HAP-1 (cell line): Measurements from ENCODE around the gene BDP1.
"Not testable (repeated sequence)": the region's sequence is repeated elsewhere in the genome, so short reads cannot be mapped to it uniquely, and the experiment has no call there.

Experiments used
- DNase-seq, 2 experiments: peaks; one replicate each; pipeline ENCODE4 v3.0.0-alpha.2; 2016 to 2020; ENCODE audit warnings: low spot score in 2 of 2
- H3K27me3 ChIP-seq: fragments of 250-450 bp; sonication (Bioruptor Pico); 2 replicates; pipeline ENCODE4 v1.5.1; 2020; ENCODE audit warnings: low read depth, mild to moderate bottlenecking, moderate library complexity
- H3K36me3 ChIP-seq: fragments of 250-450 bp; sonication (Bioruptor Pico); replicated peaks from 2 replicates; pipeline ENCODE4 v1.5.1; 2020; ENCODE audit warnings: mild to moderate bottlenecking
- H3K4me1 ChIP-seq: fragments of 250-450 bp; sonication (Bioruptor Pico); 2 replicates; pipeline ENCODE4 v1.5.1; 2020; ENCODE audit warnings: mild to moderate bottlenecking
- H3K4me3 ChIP-seq: fragments of 250-450 bp; sonication (Bioruptor Pico); 2 replicates; pipeline ENCODE4 v1.5.1; 2020; ENCODE audit warnings: mild to moderate bottlenecking, moderate library complexity
- H3K9me3 ChIP-seq: fragments of 250-450 bp; sonication (Bioruptor Pico); 2 replicates; pipeline ENCODE4 v1.5.1; 2020; ENCODE audit warnings: mild to moderate bottlenecking, moderate library complexity
- in situ Hi-C: fragments of 300-500 bp; cut with MboI; formaldehyde crosslinking; loops from 3 replicates; pipeline ENCODE4 v1.14.3; 2020; ENCODE audit warnings: low sequenced_read_pairs, inconsistent platforms, mixed read lengths

BDP1 gene, protein sequence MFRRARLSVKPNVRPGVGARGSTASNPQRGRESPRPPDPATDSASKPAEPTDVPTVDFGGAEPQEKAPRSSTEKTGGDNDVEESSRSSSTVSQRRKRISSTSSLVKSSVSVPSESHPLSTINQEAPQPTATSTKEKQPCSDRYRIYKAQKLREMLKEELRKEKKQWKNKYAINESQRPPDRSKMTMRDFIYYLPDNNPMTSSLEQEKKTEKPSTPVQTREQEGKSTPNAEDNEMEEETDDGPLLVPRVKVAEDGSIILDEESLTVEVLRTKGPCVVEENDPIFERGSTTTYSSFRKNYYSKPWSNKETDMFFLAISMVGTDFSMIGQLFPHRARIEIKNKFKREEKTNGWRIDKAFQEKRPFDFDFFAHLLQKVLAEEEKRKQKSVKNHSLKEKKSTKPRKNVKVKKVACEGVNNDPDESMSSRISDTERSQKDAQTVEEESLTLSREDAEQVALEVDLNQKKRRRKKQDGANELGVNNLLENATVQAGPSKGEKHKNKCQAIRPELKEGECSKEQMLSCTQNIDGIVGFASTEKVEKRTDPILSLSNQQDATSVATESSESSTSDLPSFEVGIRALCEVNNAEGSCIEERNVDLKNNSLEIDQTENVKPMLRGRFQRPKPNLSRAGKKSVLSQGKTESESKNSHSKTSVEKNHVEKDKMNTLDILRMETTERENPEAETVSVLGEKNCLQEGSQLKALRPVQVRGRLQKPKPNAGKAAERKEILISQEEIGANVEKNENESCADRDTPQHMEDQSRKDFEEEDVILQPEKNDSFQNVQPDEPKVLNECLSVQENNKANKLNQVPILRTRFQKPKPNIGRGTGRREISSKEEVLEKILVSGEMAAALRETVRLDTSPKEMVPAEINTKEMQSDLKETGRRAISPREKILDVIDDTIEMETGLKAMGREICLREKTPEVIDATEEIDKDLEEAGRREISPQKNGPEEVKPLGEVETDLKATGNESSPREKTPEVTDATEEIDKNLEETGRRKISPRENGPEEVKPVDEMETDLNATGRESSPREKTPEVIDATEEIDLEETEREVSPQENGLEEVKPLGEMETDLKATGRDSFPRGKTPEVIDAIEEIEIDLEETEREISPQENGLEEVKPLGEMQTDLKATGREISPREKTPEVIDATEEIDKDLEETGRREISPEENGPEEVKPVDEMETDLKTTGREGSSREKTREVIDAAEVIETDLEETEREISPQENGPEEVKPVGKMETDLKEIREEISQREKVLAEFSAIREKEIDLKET (N-terminal part only)

GRCh38 chr5:71455427-71456361, at the start of gene BDP1:
TSS of gene BDP1 (plus strand) at chr5:71455651. CDS start at chr5:71455878, 227 bp downstream.
- in situ Hi-C loops = no loop called here

GRCh38 chr5:71410088-71410487, 45.4 kb upstream of the BDP1 start:
- H3K4me1 ChIP-seq, H3K4me3 ChIP-seq, in situ Hi-C loops, H3K9me3 ChIP-seq, DNase-seq, H3K36me3 ChIP-seq: not testable (repeated sequence)
- peaks cover 30% of the 10 kb centered on the region for H3K27me3 ChIP-seq

More at GRCh38 chr5:71455427-71456361, at the start of gene BDP1:
- H3K9me3 ChIP-seq = no peaks in the 10 kb centered on the region
- peaks cover 16% of the 10 kb centered on the region for H3K27me3 ChIP-seq
- H3K4me3 ChIP-seq = peak within 1 kb of the TSS; percentile 97
- DNase-seq = peak; percentile 90 to 95
- H3K36me3 ChIP-seq = peaks cover 25% of the 10 kb centered on the region
- H3K4me1 ChIP-seq = peaks cover 11% of the 10 kb centered on the region

DNA sequence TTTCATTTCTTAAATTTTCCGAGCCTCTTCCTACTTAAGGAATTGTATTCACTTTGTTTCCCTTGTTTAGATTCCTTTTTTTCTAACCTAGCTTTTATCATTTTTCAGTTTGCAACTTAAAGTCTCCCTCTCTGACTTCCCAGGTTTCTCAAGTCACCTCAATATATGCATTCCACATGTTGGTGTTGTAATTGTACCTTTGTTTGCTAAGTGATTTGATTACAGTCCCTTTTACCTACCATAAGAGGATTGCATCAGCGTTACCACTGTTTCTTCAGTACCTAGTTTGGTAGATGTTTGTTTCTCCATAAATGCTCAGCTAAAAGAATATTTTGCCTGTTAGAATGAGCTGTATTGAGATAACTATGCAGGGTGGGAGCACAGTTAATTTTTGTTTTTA, 39.8 kb upstream of the BDP1 start:
- H3K36me3 ChIP-seq, DNase-seq, in situ Hi-C loops, H3K9me3 ChIP-seq, H3K4me3 ChIP-seq, H3K4me1 ChIP-seq: not testable (repeated sequence)
- peaks cover 15% of the 10 kb centered on the region for H3K27me3 ChIP-seq

GRCh38 chr5:71418026-71418425, 37.4 kb upstream of the BDP1 start:
- H3K4me1 ChIP-seq, H3K36me3 ChIP-seq, DNase-seq, H3K9me3 ChIP-seq, H3K4me3 ChIP-seq, in situ Hi-C loops: not testable (repeated sequence)
- peaks cover 19% of the 10 kb centered on the region for H3K27me3 ChIP-seq

GRCh38 chr5:71421278-71421677, 34.2 kb upstream of the BDP1 start:
- in situ Hi-C loops, H3K4me3 ChIP-seq, H3K36me3 ChIP-seq: not testable (repeated sequence)

DNA sequence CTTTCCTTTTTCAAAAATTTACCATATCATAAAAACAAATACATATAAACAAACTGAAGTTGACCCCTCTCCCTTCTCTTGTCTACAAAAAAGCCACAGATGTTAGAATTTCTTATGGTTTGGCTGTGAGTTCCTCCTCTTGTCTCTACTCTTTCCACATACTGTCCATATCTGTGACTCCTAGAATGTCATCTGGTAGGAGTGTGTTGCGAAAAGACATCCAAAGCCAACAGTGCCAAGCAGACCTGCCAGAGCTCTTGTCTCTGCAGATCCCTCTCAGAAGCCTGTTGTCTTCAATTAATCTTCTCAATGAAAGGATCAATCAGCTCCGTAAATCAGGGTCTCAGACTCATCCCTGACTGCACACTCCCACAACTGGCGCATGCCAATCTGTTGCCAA, 31.6 kb upstream of the BDP1 start:
- H3K36me3 ChIP-seq, H3K9me3 ChIP-seq, in situ Hi-C loops, H3K4me3 ChIP-seq, DNase-seq, H3K4me1 ChIP-seq: not testable (repeated sequence)
- peaks cover 20% of the 10 kb centered on the region for H3K27me3 ChIP-seq

More at GRCh38 chr5:71421278-71421677, 34.2 kb upstream of the BDP1 start:
- H3K4me1 ChIP-seq, H3K9me3 ChIP-seq, DNase-seq: not testable (repeated sequence)
- peaks cover 15% of the 10 kb centered on the region for H3K27me3 ChIP-seq

DNA sequence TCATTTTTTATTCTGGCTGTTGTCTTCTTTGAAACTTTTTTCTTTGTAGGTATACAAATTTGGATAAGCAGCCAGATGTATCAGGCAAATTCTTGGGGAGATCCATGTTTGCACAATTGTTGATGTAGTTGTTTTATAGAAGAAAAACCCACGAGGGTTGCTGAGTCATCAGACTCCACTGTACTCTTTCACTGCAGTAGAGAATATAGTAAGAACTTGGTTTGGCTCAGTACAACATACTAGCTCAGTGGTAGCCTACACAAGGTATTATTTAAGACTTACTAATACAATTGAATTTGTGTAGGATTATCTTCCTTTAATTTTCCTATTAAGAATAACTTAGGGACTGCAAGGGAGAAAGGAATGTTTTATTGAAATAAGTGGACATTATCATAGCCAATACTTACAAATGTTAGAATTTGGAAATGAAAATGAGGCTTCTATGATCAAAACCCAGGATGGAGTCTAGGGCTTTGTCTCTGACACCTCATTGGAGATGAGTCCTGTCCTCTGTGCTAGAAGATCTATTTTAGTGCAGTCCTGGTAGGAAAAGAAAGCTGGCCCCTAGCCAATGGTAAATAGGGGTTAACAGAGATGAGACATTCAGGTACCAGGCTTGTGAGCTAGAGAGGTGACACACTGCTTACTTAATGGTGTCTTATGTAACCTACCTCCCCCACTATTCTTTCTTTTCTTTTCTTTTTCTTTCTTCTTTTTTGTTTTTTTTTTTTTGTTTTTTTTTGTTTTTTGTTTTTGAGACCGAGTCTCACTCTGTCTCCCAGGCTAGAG, 28.6 kb upstream of the BDP1 start:
- H3K4me1 ChIP-seq, H3K4me3 ChIP-seq, DNase-seq, H3K9me3 ChIP-seq, in situ Hi-C loops, H3K36me3 ChIP-seq: not testable (repeated sequence)
- peaks cover 21% of the 10 kb centered on the region for H3K27me3 ChIP-seq

GRCh38 chr5:71432410-71432809, 23.0 kb upstream of the BDP1 start:
- not testable (repeated sequence) for H3K4me3 ChIP-seq

DNA sequence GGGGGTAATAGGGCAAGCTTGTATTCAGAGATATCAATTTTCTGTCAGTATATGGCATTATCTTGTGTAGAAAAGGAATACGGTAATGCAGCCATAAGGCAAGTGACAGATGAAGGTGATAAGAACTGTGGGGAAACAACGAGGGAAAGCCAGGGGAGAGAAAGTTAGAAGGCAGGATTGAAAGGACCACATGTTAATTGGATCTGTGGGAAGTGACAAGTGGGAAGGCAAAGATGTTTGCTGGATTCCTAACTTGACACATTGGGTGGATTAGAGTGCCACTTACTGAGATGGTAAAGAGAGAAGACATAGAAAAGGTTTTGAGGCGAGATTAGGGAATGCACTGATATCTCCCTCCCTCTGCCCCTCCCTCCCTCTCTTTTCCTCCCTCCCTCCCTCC, 20.6 kb upstream of the BDP1 start:
- peaks cover 18% of the 10 kb centered on the region for H3K27me3 ChIP-seq
- H3K4me1 ChIP-seq, H3K9me3 ChIP-seq, H3K36me3 ChIP-seq, in situ Hi-C loops, DNase-seq, H3K4me3 ChIP-seq: not testable (repeated sequence)

More at GRCh38 chr5:71432410-71432809, 23.0 kb upstream of the BDP1 start:
- H3K4me1 ChIP-seq, H3K9me3 ChIP-seq, in situ Hi-C loops, DNase-seq, H3K36me3 ChIP-seq: not testable (repeated sequence)
- peaks cover 23% of the 10 kb centered on the region for H3K27me3 ChIP-seq

DNA sequence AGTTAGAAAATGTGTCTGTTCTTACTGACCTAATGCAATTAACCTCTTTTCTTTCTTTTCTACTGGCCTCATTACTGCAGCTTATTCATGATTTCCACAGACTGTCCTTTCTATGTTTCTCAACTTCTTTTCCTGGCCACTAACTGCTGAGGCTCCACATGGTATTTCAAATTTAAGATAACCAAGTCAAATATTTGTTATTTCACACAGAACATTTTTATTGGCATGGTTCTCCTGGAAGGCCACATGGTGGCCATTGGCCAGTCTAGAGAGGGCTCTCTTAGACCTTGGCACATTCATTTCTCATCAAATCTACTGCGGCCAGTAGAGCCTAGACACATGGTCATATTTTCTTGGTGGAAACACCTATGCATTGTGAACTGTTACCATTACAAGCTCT, 13.9 kb upstream of the BDP1 start:
- H3K36me3 ChIP-seq, H3K9me3 ChIP-seq, in situ Hi-C loops, H3K4me1 ChIP-seq, DNase-seq, H3K4me3 ChIP-seq: not testable (repeated sequence)
- H3K27me3 ChIP-seq = peaks cover 11% of the 10 kb centered on the region; the same call in 1 of the 2 replicates

DNA sequence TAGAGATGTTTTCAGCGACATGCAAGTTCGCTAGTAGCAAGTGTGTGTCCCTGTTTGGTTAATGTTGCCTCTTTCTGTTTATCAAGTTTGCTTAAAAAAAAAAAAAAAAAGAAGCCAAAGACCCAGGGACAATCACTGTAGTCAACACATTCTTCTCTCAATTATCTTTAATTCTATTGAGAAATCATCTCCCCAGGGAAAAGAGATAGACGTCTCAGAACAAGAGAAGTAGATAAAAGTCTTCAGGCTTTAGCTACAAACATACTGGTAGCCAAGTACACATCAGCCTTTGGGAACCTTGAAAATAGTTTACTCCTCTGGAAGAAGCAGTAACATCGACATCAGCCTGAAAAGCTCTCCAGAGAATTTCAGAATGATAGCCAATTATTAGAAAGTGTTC, 11.6 kb upstream of the BDP1 start:
- H3K36me3 ChIP-seq, H3K9me3 ChIP-seq, H3K4me1 ChIP-seq, H3K4me3 ChIP-seq, DNase-seq, in situ Hi-C loops: not testable (repeated sequence)
- H3K27me3 ChIP-seq = peaks cover 15% of the 10 kb centered on the region

DNA sequence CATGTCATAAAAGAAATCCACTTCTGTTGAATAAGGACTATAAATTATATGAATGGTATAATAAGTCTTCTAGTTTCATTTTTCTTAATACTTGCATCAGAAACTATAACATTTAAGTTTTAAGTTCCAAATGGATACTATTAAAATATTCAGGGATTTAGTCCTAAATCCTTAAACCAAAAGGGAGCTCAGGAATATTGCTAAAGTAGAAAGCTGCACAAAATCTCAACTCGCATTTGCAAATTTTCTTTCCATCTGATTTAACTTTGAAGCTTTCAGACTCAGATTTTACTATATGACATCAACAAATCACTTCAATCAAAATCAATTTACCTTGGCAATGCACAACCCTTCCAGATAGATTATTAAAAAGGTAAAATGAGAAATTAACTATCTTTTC, 10.4 kb upstream of the BDP1 start:
- H3K27me3 ChIP-seq = peaks cover 17% of the 10 kb centered on the region
- in situ Hi-C loops, H3K36me3 ChIP-seq, DNase-seq, H3K9me3 ChIP-seq, H3K4me3 ChIP-seq, H3K4me1 ChIP-seq: not testable (repeated sequence)
